NB4 (cell line): Measurements from ENCODE around the gene ZMAT5.

Experiments
- DNase-seq: peaks from one replicate; pipeline ENCODE4 v3.0.0; 2010; ENCODE audit warnings: low read depth
- H3K4me3 ChIP-seq: one replicate; pipeline ENCODE4 v1.5.1; 2011; ENCODE audit warnings: mild to moderate bottlenecking, low read depth, low read length, moderate library complexity
- CTCF ChIP-seq: IDR thresholded peaks from one replicate; pipeline ENCODE4 v1.5.1; 2012; ENCODE audit warnings: low read depth, low read length
- MAX ChIP-seq: IDR thresholded peaks from 2 replicates; pipeline ENCODE4 v1.6.1; 2011; ENCODE audit warnings: low read depth, low read length
- MYC ChIP-seq: IDR thresholded peaks from 2 replicates; pipeline ENCODE4 v1.6.1; 2011; ENCODE audit warnings: low read depth, low read length
- POLR2A ChIP-seq: IDR thresholded peaks from 2 replicates; pipeline ENCODE4 v1.6.1; 2011; ENCODE audit warnings: mild to moderate bottlenecking; ENCODE audit not compliant: insufficient read length; ENCODE audit errors: extremely low read depth

ZMAT5 gene

GRCh38 chr22:29787371-29787980 lies 20.7 kb upstream of the ZMAT5 start:
- no peak for DNase-seq
- TF ChIP-seq MYC, result no peak
- TF ChIP-seq POLR2A, result no peak
- no peak for TF ChIP-seq CTCF
- no peak for TF ChIP-seq MAX
- no peak overlapping the region for H3K4me3 ChIP-seq

- TF ChIP-seq MYC (no peak), POLR2A (no peak), CTCF (no peak), MAX (no peak)
- H3K4me3 ChIP-seq, result no peak overlapping the region
- DNase-seq, result no peak
Measured at GRCh38 chr22:29786031-29786430, 19.2 kb upstream of the ZMAT5 start.

- no peak for DNase-seq
- no peak overlapping the region for H3K4me3 ChIP-seq
- TF ChIP-seq CTCF, result no peak
- no peak for TF ChIP-seq MYC
- no peak for TF ChIP-seq MAX
- TF ChIP-seq POLR2A, result no peak
Measured at GRCh38 chr22:29784451-29785361, 17.9 kb upstream of the ZMAT5 start.

- no peak for DNase-seq
- H3K4me3 ChIP-seq, result no peak overlapping the region
- no peak for TF ChIP-seq MYC
- no peak for TF ChIP-seq MAX
- TF ChIP-seq CTCF, result no peak
- no peak for TF ChIP-seq POLR2A
Measured at GRCh38 chr22:29782061-29782845, 15.4 kb upstream of the ZMAT5 start.

GRCh38 chr22:29780748-29781676 lies 14.2 kb upstream of the ZMAT5 start:
- H3K4me3 ChIP-seq, result no peak overlapping the region
- no peak for TF ChIP-seq MAX
- no peak for TF ChIP-seq MYC
- no peak for TF ChIP-seq CTCF
- TF ChIP-seq POLR2A, result no peak
- no peak for DNase-seq
